Embryonic facial prominence (tissue), 1 donor: ENCODE results near the gene G3BP1.
"Not testable (repeated sequence)": the region's sequence is repeated elsewhere in the genome, so short reads cannot be mapped to it uniquely, and the experiment has no call there.

Experiments used
- DNase-seq: peaks from one replicate; pipeline ENCODE4 v3.0.0-alpha.2; 2016; ENCODE audit errors: extremely low spot score

Gene G3BP1

GRCh38 chr5:151755383-151755782 is 16.4 kb upstream of the G3BP1 start:
- DNase-seq = no peak

- no peak for DNase-seq
These were observed 14.3 kb upstream of the G3BP1 start for GRCh38 chr5:151757233-151758140.

- no peak for DNase-seq
These were observed 13.7 kb upstream of the G3BP1 start for GRCh38 chr5:151758141-151758429.

DNA sequence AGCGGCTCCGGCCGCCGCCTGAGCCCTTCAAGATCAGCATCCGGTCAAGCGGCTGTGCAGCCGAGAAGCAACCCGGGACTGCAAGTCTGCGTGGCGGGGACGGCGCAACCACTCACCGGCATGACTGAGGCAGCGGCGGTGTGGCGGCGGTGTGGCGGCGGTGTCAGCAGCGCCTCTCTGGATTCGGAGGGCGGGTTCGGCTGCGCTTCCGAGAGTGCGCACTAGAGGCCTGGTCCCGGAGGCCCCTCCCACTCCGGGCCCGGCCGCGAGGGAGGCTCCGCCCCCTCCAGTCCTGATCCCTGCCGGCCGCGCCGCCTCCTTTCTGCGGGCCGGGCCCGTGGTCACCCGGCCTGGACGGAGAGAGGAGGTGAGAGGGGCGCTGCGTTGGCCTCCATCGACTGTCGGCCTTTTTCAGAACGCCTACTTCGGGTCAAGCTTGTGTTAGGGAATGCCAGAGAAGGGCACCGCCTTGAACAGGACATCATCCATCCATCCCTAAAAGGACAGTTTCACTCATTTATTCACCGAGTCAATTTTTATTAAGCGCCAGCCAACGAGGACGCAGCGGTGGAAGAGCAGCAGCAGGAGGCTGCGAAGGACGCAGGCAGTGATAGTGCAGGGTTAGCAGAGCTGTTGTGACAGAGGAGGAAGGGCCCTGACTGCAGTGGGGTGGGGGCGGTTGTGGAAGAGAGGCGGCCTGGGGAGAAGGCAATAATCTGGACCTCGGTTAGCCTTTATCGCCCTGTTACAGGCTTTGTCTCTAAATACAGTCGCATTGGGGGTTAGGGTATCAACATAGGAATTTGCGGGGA is 13.1 kb upstream of the G3BP1 start, which contains the start of gene ATOX1:
ATOX1 (minus strand) TSS at position 202 of the 812 bp plus-strand sequence; CDS start at position 122, 80 bp downstream.
- peak; percentile 59 for DNase-seq

DNA sequence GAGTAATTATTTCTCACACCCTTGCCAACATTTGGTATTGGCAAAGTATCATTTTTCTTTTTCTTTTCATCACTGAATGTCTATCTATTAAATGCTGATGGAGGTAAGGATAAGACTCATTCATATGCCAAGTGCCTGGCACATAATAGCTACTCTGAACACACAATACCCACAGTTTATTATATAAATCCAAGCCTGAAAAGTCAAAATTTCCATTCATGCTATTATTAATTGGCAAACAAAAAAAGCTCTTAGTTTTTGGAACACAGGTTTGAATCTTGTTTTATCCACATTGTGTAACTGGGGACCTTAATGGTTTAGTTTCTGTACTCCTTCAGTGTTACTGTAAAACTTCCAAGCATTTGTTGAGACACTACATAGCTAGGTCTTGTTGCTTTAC is 7.0 kb upstream of the G3BP1 start:
- DNase-seq = no peak

DNA sequence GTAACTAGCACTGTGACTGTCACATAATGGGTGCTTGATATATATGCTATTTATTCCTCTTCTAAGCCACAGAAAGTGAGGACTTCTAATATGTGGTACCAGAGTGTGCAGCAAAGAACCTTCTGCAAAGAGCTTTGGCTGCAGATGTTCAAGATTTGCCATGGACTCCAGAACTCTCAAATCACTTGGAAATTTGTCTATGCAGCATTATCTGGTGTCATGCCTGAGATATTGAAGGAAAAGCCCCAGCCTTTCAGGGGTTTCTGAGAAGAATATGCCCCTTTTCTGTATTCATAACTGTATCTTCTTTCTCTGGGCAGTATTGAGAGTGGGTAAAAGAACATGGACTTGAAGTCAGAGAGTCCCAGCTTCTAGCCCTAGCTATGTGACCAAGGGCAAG is 4.8 kb upstream of the G3BP1 start:
- no peak for DNase-seq

DNA sequence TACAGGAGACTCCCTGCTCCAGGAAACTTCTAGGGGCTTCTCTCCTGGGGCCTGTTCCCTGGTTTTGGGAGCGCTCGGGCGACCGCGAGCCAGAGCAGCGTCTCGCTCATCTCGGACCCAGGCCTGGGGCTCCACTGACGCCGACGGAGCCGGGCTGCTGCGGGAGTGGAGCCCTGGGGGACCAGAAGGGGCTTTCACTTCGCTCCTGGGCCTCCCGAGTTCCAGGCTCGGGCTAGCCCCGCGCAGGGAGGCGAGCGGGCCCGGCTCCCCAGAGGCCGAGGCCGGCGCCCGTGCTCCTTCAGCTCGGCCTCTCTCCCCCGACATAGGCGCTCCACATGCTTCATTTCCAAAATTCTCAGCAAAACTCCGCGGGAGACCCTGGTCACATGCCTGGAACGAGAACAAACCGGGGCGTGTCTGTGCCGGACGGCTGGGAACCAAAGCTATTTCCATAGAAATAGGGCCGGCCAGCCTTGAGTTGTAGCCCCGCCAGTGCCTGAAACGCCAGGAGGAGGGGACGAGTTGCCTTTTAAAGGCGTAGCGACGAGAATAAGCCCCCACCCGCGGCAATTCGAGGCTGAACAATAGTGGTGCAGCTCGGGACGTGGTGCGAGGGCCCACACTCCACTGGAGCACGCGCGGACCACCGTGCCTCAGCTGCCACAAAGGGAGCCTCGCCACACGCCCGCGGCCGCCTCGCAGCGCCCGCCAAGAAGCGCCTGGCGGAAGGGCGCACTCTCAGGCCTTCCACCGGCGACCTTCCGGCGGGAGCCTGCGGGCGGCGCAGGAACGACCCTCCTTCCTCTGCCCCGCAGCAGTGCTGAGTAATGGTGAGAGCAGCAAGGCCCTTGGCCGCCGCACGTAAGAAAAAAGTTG is 1.1 kb upstream of the G3BP1 start:
- DNase-seq = peak; percentile 40

DNA sequence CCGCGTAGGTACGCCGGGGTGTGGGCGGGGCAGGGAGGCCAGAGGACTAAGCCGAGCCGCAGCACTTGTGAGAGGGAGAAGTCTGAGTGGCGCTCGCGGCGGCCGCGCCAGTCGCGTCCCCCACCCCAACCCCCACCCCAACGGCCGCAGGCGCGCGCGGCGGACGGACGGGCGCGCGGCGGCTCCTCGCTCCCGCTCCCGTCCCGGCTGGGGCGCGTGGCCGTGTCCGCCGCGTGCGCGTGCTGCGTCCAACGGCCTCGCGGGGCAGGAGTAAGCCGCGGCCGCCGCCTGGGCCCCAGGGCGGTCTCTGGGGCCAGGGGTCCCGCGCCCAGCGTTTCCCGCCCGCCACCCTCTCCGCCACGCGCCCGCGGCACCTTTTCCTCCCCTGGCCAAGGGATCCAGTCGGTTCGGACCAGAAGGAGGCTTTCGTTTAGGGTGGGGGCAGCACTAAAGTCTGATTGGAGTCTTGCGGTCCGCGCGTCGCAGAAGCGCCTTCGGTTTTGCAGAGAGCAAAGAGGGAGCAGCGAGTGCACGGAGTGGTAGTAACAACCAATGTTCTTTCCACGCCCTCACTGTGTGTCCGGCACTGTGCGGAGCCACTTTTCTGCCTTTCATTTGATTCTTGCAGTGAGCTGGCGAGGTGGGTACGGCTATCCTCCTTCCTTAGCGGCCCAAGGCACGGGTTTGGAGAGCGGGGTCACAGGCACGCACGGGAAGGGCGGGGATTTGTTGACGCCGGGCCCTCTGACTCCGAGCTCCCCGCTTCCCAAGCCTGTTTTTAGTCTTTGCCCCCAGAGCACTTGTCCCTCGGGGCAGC is 483 bp downstream of the G3BP1 start:
- DNase-seq = no peak

DNA sequence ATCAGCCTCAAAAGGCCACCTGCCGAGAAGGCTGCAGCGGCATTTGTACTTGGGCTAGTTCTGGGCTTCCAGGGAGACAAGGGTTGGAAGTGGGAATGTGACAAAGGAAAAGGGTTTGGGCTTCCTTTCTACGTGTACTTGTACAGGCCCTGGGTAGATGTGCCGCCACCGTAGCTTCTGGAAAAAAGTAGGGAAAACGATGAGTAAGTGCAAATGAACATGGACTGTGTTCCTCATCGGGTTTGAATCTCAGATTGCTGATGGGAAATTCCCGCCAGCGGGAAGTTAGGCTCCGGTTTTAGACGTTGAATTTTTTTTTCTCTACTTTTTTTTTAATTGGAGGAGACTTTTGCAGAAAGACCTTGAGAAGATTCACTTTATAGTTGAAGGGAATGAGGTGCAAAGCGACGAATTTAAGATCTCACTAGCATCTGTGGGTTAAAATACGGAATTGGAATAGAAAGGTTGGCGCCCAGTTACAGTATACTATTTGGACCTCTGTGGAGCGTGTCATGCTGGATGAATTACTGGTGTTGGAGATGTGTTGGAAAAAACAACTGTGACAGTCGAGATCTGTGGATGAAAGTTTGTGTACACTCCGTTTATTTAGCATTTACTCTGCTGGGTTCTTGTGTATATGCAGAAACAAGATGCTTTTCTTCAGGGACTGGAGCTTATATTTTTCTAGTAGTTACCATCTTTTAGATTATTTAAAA is 1.2 kb downstream of the G3BP1 start:
- peak; percentile 10 for DNase-seq

DNA sequence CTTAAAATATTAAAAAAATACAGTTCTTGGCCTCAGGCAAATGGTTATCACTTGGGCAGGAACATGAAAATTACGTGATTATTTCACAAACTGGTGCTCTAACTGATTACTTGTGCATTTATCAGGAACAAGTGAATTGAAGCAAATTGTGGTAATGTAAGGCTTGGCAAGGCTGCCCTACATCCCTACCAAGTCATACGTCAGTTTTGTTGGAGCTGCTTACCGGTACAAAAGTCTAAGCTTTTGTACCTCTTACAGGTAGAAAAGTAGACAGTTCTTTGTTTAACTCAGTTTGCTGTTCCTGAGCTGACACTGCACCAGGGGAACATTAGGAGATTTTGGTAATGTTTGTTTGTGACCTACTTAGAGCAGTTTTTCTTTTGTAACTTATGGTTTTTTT is 2.2 kb downstream of the G3BP1 start:
- no peak for DNase-seq

DNA sequence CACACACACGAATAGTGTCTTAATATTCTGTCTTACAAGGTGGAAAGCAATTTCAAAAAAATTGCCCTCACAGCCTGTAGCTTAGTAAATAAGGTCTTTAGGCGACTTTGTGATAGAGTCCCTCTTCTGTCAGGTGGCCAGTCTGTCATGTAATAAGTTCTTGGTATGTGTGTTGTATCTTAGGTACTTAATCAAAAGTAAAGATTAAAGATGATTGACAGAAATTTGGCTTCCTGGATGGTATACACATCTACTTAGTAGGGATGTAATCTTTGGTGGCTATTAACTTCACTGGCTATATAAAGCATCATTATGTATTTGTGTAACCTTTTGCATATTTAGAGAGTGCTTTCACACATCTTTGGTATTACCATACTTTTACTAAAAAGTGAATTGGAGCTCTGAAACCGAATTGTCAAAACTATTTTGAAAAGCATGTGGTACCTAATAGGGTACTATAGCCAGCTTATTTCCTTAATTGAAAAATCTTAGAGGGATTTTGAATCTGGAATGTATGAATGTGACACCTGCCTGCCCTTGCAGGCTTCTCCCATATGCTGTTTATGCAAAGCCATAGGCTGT is 3.4 kb downstream of the G3BP1 start:
- DNase-seq = no peak

- no peak for DNase-seq
These were observed 7.9 kb downstream of the G3BP1 start for GRCh38 chr5:151779531-151780125.

- DNase-seq = no peak
These were observed 8.6 kb downstream of the G3BP1 start for GRCh38 chr5:151780348-151780747.

- DNase-seq = no peak
These were observed 9.4 kb downstream of the G3BP1 start for GRCh38 chr5:151781201-151781600.

GRCh38 chr5:151783664-151784063 is 11.9 kb downstream of the G3BP1 start:
- not testable (repeated sequence) for DNase-seq

GRCh38 chr5:151784141-151784540 is 12.4 kb downstream of the G3BP1 start:
- DNase-seq = no peak

DNA sequence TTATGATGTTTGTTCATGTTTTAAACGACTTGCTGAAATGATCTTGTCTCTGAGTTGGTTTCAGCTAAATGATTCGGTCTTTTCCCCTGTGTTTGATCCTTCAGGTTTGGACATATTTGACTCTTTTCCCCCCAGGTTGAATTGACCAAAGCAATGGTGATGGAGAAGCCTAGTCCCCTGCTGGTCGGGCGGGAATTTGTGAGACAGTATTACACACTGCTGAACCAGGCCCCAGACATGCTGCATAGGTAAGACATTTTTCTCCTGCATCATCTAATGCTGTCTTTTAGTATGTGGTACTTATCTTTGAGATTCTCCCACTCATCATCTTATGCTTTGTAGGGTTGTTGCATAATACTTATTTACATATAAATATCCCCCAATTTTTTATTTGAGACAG is 14.7 kb downstream of the G3BP1 start:
- no peak for DNase-seq

DNA sequence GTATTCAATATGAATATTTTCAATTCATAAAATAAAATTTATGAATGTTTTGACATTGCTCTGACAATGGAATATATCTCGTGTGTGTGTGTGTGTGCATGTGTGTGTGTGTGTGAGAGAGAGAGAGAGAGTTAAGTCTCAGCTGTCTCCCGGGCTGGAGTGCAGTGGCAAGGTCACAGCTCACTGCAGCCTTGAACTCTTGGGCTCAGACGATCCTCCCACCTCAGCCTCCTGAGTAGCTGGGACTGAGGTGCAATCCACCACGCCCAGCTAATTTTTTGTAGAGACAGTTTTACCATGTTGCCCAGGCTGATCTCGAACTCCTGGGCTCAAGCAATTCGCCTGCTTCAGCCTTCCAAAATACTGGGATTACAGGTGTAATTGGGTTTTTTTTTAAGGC is 16.1 kb downstream of the G3BP1 start:
- DNase-seq = no peak

DNA sequence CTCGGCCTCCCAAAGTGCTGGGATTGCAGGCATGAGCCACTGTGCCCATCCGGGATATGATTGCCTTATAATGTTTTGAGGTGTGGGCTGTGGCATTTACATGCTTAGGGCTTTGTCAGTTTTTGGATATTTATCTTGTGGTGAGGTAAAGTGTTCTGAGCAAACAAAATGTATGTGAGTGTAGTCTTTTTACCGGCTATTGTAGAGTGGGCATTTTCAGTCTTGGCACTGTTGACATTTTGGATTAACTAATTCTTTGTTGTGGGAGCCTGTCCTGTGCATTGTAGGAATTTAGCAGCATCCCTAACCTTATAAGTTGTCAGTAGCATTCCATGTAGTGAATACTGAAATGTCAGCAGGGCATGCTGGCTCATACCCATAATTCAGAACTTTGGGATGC is 21.6 kb downstream of the G3BP1 start:
- DNase-seq = no peak

DNA sequence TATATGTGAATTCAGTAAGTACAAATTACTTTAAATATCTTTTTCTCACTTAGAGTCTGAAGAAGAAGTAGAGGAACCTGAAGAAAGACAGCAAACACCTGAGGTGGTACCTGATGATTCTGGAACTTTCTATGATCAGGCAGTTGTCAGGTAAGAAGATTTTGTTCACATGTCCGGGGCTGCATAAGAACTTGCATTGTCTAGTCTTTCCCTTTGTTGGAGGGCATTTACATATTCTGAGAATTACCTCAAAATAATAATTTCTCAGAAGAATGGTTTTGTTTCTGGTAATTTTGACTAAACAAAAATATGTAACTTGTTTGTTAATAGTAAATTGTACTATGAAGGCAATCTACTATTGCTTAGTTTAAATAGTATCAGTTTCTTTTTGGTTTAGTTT is 23.7 kb downstream of the G3BP1 start:
- no peak for DNase-seq
